Vagina (tissue), 2 donors: Measurements from ENCODE around the gene MAN1C1. TPM values are rescaled to one million over a fixed set of nuclear protein-coding genes. Genes with fewer than 3 reads are reported as not detected.

ENCODE experiments used
- DNase-seq, 2 donors: peaks; one replicate each; pipeline ENCODE4 v3.0.0-alpha.2; 2017; ENCODE audit errors: extremely low spot score in 2 of 2
- H3K27ac ChIP-seq: fragments of 200-600 bp; sonication (generic); one replicate; pipeline ENCODE4 v1.5.1; 2019
- H3K27me3 ChIP-seq: fragments of 200-600 bp; sonication (generic); one replicate; pipeline ENCODE4 v1.5.1; 2019
- H3K36me3 ChIP-seq, 2 donors: fragments of 200-600 bp; sonication (generic); one replicate each; pipeline ENCODE4 v1.5.1; 2017 to 2019
- H3K4me1 ChIP-seq: fragments of 200-600 bp; sonication (generic); one replicate; pipeline ENCODE4 v1.5.1; 2019
- H3K4me3 ChIP-seq, 2 donors: fragments of 200-600 bp; sonication (generic); 1 replicate in 1 of 2; 2 replicates in 1 of 2; pipeline ENCODE4 v1.5.1; 2016 to 2019
- H3K9me3 ChIP-seq: fragments of 200-600 bp; sonication (generic); one replicate; pipeline ENCODE4 v1.5.1; 2019
- CTCF ChIP-seq, 3 experiments: fragments of 450-650 bp in 2 of 3; fragments of 200-600 bp in 1 of 3; sonication (generic) in 1 of 3; IDR thresholded peaks; one replicate each; pipeline ENCODE4 v1.5.1; 2017 to 2019; ENCODE audit warnings: antibody characterized with exemption in 3 of 3, mild to moderate bottlenecking in 2 of 3, moderate library complexity in 2 of 3
- POLR2A ChIP-seq, 2 donors: fragments of 450-650 bp; IDR thresholded peaks; one replicate each; pipeline ENCODE4 v1.6.1; 2017; ENCODE audit warnings: antibody characterized with exemption in 2 of 2, mild to moderate bottlenecking in 2 of 2, moderate library complexity in 2 of 2
- POLR2AphosphoS5 ChIP-seq, 2 donors: sonication (generic); formaldehyde crosslinking; IDR thresholded peaks; one replicate each; pipeline ENCODE4 v1.9.0; 2017; ENCODE audit warnings: antibody characterized with exemption in 2 of 2, mild to moderate bottlenecking in 2 of 2, low read depth in 1 of 2; ENCODE audit not compliant: insufficient read depth in 1 of 2
- intact Hi-C: fragments of 100-400 bp; cut with DNase I; formaldehyde crosslinking; loops from one replicate; pipeline ENCODE4 v1.15.1; 2023
- total RNA-seq: library from RNA; depleted of rRNA; stranded (reverse); fragments of >200 nt; gene quantifications from one replicate; pipeline ENCODE4 v1.2.3, GENCODE V29; 2016

The MAN1C1 gene
- total RNA-seq, 1 donor from 2014 or later, result 31.4 TPM

GRCh38 chr1:25641329-25641725 lies 24.7 kb downstream of the MAN1C1 start:
- Histone ChIP-seq H3K4me3 (no peak overlapping the region), H3K9me3 (no peaks in the 10 kb centered on the region), H3K4me1 (peaks cover 31% of the 10 kb centered on the region), H3K27me3 (no peaks in the 10 kb centered on the region), H3K36me3 (no peaks in the 10 kb centered on the region), H3K27ac (no peak overlapping the region)
- DNase-seq, result no peak
- intact Hi-C loops, result no loop called here
- TF ChIP-seq POLR2AphosphoS5 (IDR thresholded peaks at IDR 0.05; ENCODE audit: insufficient read depth in 1 of 2, low read depth in 1 of 2), result no peak

GRCh38 chr1:25641931-25642573 lies 25.5 kb downstream of the MAN1C1 start:
- no peaks in the 10 kb centered on the region for H3K9me3 ChIP-seq
- peaks cover 31% of the 10 kb centered on the region for H3K4me1 ChIP-seq
- no peak overlapping the region for H3K4me3 ChIP-seq
- DNase-seq, result no peak
- no peaks in the 10 kb centered on the region for H3K27me3 ChIP-seq
- intact Hi-C loops, result no loop called here
- H3K27ac ChIP-seq, result peak overlapping the region; percentile 28
- no peaks in the 10 kb centered on the region for H3K36me3 ChIP-seq
- no peak for TF ChIP-seq POLR2AphosphoS5 (IDR thresholded peaks at IDR 0.05; ENCODE audit: insufficient read depth in 1 of 2, low read depth in 1 of 2)

GRCh38 chr1:25642574-25643108 lies 26.1 kb downstream of the MAN1C1 start:
- Histone ChIP-seq H3K9me3 (no peaks in the 10 kb centered on the region), H3K27me3 (no peaks in the 10 kb centered on the region), H3K36me3 (no peaks in the 10 kb centered on the region), H3K27ac (peak overlapping the region; percentile 28), H3K4me1 (peaks cover 31% of the 10 kb centered on the region), H3K4me3 (no peak overlapping the region)
- DNase-seq, result no peak
- TF ChIP-seq POLR2AphosphoS5 (IDR thresholded peaks at IDR 0.05; ENCODE audit: insufficient read depth in 1 of 2, low read depth in 1 of 2) (no peak), CTCF (IDR thresholded peaks at IDR 0.05) (no peak), POLR2A (IDR thresholded peaks at IDR 0.05) (no peak)
- intact Hi-C loops, result no loop called here

- no peaks in the 10 kb centered on the region for H3K27me3 ChIP-seq
- DNase-seq, result no peak
- no peak overlapping the region for H3K27ac ChIP-seq
- TF ChIP-seq POLR2A (IDR thresholded peaks at IDR 0.05) (no peak), CTCF (IDR thresholded peaks at IDR 0.05) (no peak), POLR2AphosphoS5 (IDR thresholded peaks at IDR 0.05; ENCODE audit: insufficient read depth in 1 of 2, low read depth in 1 of 2) (no peak)
- H3K4me3 ChIP-seq, result no peak overlapping the region
- H3K4me1 ChIP-seq, result peaks cover 31% of the 10 kb centered on the region
- H3K36me3 ChIP-seq, result no peaks in the 10 kb centered on the region
- H3K9me3 ChIP-seq, result no peaks in the 10 kb centered on the region
- intact Hi-C loops, result no loop called here
These were observed 27.3 kb downstream of the MAN1C1 start for GRCh38 chr1:25643929-25644328.

- TF ChIP-seq CTCF (IDR thresholded peaks at IDR 0.05) (no peak), POLR2A (IDR thresholded peaks at IDR 0.05) (no peak), POLR2AphosphoS5 (IDR thresholded peaks at IDR 0.05; ENCODE audit: insufficient read depth in 1 of 2, low read depth in 1 of 2) (no peak)
- Histone ChIP-seq H3K27me3 (no peaks in the 10 kb centered on the region), H3K27ac (no peak overlapping the region), H3K4me1 (peaks cover 35% of the 10 kb centered on the region), H3K36me3 (no peaks in the 10 kb centered on the region), H3K4me3 (no peak overlapping the region), H3K9me3 (no peaks in the 10 kb centered on the region)
- intact Hi-C loops, result no loop called here
- no peak for DNase-seq
These were observed 28.4 kb downstream of the MAN1C1 start for GRCh38 chr1:25644962-25645361.

GRCh38 chr1:25645637-25646400 lies 29.2 kb downstream of the MAN1C1 start:
- Histone ChIP-seq H3K4me1 (peaks cover 32% of the 10 kb centered on the region), H3K27ac (no peak overlapping the region), H3K9me3 (no peaks in the 10 kb centered on the region), H3K27me3 (no peaks in the 10 kb centered on the region), H3K4me3 (no peak overlapping the region), H3K36me3 (no peaks in the 10 kb centered on the region)
- TF ChIP-seq POLR2AphosphoS5 (IDR thresholded peaks at IDR 0.05; ENCODE audit: insufficient read depth in 1 of 2, low read depth in 1 of 2), result no peak
- TF ChIP-seq CTCF (IDR thresholded peaks at IDR 0.05), result no peak
- no peak for TF ChIP-seq POLR2A (IDR thresholded peaks at IDR 0.05)
- DNase-seq, result no peak
- intact Hi-C loops, result no loop called here
